Endothelial cell of umbilical vein (primary cell): ENCODE data around the gene RGS9.

Experiments
- CTCF ChIP-seq, 2 donors: IDR thresholded peaks; 1 replicate in 1 of 2; 2 replicates in 1 of 2; pipeline ENCODE4 v1.5.1; 2011; ENCODE audit warnings: low read length in 2 of 2, mild to moderate bottlenecking in 2 of 2, moderate library complexity in 2 of 2, control low read depth in 1 of 2, inconsistent platforms in 1 of 2, low read depth in 1 of 2; ENCODE audit not compliant: insufficient read depth in 1 of 2; ENCODE audit errors: extremely low read depth in 1 of 2
- POLR2AphosphoS5 ChIP-seq: IDR thresholded peaks from 2 replicates; pipeline ENCODE4 v1.6.1; 2012; ENCODE audit warnings: low read depth, mild to moderate bottlenecking, control low read depth, low read length, moderate library complexity; ENCODE audit not compliant: insufficient read depth

DNA sequence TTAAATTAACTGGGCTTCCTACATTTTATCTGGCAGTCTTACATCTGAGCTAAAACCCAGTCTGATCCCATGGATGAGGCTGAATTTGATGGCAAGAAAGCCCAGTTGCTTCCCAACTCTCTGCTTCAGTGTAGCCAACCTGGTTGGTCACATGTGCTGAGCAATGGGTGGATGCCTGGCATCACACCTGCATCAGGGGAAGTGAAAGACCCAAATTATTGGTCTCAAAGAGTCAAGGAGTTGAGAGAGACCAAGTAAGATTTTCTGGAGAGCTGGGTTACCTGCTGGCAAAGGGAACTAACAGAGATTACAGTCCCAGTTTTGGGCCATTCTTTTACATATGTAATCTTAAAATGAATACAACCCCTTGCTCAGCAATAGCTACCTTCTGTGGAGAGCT lies 38.8 kb downstream of the RGS9 start:
- TF ChIP-seq CTCF (IDR thresholded peaks at IDR 0.05; ENCODE audit: extremely low read depth in 1 of 2, insufficient read depth in 1 of 2, low read depth in 1 of 2, low read length in 2 of 2): no peak
- no peak for TF ChIP-seq POLR2AphosphoS5
